Measurements from ENCODE around the gene SLC5A10.
A peak's percentile ranks its signal among the peaks of the same experiment; 100 is the strongest.
"Not testable (repeated sequence)": the region's sequence is repeated elsewhere in the genome, so short reads cannot be mapped to it uniquely, and the experiment has no call there.

The SLC5A10 gene

GRCh38 chr17:19047510-19047909, 95.5 kb downstream of the SLC5A10 start:
- not testable (repeated sequence) for DNase-seq

DNA sequence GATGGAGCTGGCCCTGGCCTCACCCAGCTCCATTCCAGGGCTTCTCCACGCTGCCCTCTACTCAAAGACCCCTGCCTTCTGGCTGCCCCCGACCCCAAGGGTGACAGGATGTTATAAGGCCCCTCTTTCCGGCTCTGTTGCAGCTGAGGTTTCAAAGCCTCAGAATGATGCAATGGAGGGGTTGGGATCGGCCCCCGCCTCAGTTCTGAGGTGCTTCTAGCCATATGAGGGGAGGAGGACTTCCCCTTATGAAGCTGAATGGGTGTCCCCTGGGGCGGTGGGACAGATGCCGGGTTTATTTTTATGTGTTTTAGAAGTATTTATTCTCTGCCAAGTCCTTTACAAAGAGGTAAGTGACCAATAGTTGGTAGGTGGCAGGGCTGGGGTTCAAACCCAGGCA, 96.9 kb downstream of the SLC5A10 start:
- not testable (repeated sequence) for DNase-seq

GRCh38 chr17:19055447-19055846, 103.5 kb downstream of the SLC5A10 start:
- not testable (repeated sequence) for DNase-seq

DNA sequence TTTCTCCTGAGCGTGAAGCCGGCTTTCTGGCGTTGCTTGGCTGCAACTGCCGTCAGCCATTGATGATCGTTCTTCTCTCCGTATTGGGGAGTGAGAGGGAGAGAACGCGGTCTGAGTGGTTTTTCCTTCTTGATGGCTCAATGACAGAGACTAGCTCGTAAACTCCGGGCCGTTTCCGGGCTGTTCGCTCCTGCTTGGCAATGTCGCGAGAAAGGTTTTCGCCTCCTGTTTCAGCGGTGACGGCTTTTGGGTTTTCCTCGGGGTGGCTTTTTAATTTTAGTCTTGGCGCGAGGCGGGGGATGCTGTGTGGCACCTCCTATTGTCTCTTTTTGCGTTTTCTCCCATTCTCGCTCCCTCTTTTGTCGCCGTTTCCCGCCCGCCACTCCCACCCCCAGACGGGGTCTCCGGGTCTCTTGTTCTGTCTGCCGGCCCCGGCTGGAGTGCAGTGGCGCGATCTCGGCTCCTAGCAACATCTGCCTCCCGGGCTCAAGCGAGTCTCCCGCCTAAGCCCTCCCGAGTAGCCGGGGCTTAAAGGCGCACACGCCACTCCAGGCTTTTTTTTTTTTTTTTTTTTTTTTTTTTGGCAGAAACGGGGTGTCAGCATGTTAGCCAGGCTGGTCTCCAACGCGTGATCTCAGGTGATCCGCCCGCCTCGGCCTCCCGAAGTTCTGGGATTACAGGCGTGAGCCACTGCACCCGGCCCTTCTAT, 110.2 kb downstream of the SLC5A10 start:
- DNase-seq = not testable (repeated sequence)

DNA sequence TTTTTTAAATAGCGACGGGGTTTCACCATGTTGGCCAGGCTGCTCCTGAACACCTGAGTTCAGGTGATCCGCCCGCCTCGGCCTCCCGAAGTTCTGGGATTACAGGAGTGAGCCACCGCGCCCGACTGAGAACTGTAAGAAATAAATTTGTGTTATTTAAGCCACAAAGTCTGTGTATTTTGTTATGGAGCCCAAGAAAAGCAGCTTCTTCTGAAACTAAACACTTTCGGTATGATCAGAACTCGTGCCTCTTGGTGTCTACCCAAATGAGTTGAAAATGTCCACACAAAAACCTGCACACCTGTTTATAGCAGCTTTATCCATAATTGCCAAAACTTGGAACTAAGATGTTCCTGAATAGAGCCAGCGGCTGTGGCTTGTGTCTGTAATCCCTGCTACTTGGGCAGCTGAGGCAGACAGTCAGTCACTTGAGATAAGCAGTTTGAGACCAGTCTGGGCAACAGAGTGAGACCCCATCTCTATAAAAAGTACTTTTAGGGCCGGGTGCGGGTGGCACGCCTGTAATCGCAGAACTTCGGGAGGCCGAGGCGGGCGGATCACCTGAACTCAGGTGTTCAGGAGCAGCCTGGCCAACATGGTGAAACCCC, 110.9 kb downstream of the SLC5A10 start:
- DNase-seq = not testable (repeated sequence)

DNA sequence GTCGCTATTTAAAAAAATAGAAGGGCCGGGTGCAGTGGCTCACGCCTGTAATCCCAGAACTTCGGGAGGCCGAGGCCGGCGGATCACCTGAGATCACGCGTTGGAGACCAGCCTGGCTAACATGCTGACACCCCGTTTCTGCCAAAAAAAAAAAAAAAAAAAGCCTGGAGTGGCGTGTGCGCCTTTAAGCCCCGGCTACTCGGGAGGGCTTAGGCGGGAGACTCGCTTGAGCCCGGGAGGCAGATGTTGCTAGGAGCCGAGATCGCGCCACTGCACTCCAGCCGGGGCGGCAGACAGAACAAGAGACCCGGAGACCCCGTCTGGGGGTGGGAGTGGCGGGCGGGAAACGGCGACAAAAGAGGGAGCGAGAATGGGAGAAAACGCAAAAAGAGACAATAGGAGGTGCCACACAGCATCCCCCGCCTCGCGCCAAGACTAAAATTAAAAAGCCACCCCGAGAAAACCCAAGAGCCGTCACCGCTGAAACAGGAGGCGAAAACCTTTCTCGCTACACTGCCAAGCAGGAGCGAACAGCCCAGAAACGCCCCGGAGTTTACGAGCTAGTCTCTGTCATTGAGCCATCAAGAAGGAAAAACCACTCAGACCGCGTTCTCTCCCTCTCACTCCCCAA, 111.5 kb downstream of the SLC5A10 start:
- DNase-seq = peak; percentile 93

DNA sequence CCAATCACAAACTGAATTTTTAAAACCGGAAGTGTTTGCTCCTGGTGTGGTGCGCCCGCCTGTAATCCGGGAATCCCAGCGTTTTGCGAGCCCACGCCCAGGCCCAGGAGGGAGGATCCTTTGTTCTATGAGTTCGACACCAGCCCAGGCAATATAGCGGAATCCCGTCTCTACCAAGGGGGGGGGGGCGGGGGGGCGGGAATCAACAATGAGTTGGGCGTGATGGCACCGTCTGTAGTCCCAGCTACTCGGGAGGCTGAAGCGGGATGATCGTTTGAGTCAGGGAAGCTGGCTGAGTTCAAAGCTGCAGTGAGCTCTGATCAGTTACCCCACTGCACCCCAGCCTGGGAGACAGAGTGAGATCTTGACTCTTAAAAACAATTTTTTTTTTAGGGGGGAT, 112.4 kb downstream of the SLC5A10 start:
- not testable (repeated sequence) for DNase-seq

GRCh38 chr17:19070318-19071168, 118.6 kb downstream of the SLC5A10 start:
- DNase-seq = not testable (repeated sequence)
